Neural cell (in vitro differentiated cells): Measurements from ENCODE around the gene LINC01488.

Source experiments
- EP300 ChIP-seq: fragments of 450-650 bp; conservative IDR thresholded peaks from 2 replicates; pipeline ENCODE4 v1.6.1; 2014; ENCODE audit warnings: antibody characterized with exemption, mild to moderate bottlenecking, moderate library complexity; ENCODE audit not compliant: poor library complexity, severe bottlenecking
- EZH2 ChIP-seq: fragments of 200-600, 300-800 bp; shearing (Covaris generic), sonication (generic); IDR thresholded peaks from 2 replicates; pipeline ENCODE4 v1.6.1; 2014; ENCODE audit warnings: antibody characterized with exemption, low read length, borderline replicate concordance, mild to moderate bottlenecking; ENCODE audit not compliant: insufficient read depth, poor library complexity, severe bottlenecking
- POLR2AphosphoS5 ChIP-seq: IDR thresholded peaks from 2 replicates; pipeline ENCODE4 v1.6.1; 2012
- RAD21 ChIP-seq: fragments of 450-650 bp; conservative IDR thresholded peaks from 2 replicates; pipeline ENCODE4 v1.6.1; 2014; ENCODE audit warnings: antibody characterized with exemption, mild to moderate bottlenecking, moderate library complexity
- SMC3 ChIP-seq: fragments of 450-650 bp; conservative IDR thresholded peaks from 2 replicates; pipeline ENCODE4 v1.6.1; 2014; ENCODE audit warnings: antibody characterized with exemption, mild to moderate bottlenecking, moderate library complexity; ENCODE audit not compliant: poor library complexity
- TAF1 ChIP-seq: IDR thresholded peaks from 2 replicates; pipeline ENCODE4 v1.6.1; 2012; ENCODE audit warnings: low read depth
- TF ChIP-seq, protein P1 (sequence below): fragments of 450-650 bp; IDR thresholded peaks from 2 replicates; pipeline ENCODE4 v1.5.1; 2014; ENCODE audit warnings: antibody characterized with exemption, mild to moderate bottlenecking, moderate library complexity; ENCODE audit not compliant: poor library complexity, severe bottlenecking
- TF ChIP-seq, protein P2 (sequence below): IDR thresholded peaks from 2 replicates; pipeline ENCODE4 v1.6.1; 2012; ENCODE audit warnings: borderline replicate concordance

DNA sequence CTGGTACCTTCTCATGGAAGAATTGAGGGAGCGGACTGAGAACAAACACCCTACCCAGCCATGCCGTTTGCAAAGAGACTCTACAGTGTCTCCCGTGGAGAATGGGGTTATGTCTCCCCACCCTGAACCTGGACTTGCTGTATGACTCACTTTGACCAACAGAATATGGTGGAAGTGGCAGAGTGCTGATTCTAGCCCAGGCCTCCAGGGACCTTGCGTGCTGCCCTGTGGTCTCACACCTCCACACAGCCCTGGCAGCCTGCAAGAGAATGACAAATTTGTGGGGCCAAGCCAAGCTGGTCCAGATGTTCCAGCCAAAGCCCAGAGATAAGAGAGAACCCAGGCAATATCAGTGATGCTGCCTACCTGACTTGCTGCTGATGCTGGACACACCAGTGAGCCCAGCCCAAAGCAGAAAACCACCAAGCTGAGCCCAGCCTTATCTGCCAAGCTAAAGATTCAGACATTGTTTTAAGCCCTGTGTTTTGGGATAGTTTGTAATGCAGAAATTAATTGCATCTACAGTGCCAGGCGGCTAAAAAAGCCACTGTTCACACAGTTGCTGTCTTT is 8.1 kb upstream of the LINC01488 start:
- no peak for TF ChIP-seq EP300
- TF ChIP-seq, protein P1, sequence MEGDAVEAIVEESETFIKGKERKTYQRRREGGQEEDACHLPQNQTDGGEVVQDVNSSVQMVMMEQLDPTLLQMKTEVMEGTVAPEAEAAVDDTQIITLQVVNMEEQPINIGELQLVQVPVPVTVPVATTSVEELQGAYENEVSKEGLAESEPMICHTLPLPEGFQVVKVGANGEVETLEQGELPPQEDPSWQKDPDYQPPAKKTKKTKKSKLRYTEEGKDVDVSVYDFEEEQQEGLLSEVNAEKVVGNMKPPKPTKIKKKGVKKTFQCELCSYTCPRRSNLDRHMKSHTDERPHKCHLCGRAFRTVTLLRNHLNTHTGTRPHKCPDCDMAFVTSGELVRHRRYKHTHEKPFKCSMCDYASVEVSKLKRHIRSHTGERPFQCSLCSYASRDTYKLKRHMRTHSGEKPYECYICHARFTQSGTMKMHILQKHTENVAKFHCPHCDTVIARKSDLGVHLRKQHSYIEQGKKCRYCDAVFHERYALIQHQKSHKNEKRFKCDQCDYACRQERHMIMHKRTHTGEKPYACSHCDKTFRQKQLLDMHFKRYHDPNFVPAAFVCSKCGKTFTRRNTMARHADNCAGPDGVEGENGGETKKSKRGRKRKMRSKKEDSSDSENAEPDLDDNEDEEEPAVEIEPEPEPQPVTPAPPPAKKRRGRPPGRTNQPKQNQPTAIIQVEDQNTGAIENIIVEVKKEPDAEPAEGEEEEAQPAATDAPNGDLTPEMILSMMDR: no peak
- TF ChIP-seq POLR2AphosphoS5: no peak
- no peak for TF ChIP-seq EZH2
- TF ChIP-seq, protein P2, sequence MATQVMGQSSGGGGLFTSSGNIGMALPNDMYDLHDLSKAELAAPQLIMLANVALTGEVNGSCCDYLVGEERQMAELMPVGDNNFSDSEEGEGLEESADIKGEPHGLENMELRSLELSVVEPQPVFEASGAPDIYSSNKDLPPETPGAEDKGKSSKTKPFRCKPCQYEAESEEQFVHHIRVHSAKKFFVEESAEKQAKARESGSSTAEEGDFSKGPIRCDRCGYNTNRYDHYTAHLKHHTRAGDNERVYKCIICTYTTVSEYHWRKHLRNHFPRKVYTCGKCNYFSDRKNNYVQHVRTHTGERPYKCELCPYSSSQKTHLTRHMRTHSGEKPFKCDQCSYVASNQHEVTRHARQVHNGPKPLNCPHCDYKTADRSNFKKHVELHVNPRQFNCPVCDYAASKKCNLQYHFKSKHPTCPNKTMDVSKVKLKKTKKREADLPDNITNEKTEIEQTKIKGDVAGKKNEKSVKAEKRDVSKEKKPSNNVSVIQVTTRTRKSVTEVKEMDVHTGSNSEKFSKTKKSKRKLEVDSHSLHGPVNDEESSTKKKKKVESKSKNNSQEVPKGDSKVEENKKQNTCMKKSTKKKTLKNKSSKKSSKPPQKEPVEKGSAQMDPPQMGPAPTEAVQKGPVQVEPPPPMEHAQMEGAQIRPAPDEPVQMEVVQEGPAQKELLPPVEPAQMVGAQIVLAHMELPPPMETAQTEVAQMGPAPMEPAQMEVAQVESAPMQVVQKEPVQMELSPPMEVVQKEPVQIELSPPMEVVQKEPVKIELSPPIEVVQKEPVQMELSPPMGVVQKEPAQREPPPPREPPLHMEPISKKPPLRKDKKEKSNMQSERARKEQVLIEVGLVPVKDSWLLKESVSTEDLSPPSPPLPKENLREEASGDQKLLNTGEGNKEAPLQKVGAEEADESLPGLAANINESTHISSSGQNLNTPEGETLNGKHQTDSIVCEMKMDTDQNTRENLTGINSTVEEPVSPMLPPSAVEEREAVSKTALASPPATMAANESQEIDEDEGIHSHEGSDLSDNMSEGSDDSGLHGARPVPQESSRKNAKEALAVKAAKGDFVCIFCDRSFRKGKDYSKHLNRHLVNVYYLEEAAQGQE: no peak
- no peak for TF ChIP-seq TAF1
- no peak for TF ChIP-seq SMC3
- TF ChIP-seq RAD21: no peak
